Loucy (cell line): Measurements from ENCODE around the gene ANO1.

Experiments
- H2AFZ ChIP-seq: fragments of 200-600 bp; sonication (generic); 2 replicates; pipeline ENCODE4 v1.6.0; 2016; ENCODE audit warnings: antibody characterized with exemption, mild to moderate bottlenecking, low read length, moderate library complexity
- H3F3A ChIP-seq: fragments of 200-600 bp; 2 replicates; pipeline ENCODE4 v1.6.0; 2016; ENCODE audit warnings: antibody characterized with exemption, low read depth, mild to moderate bottlenecking
- H3K27me3 ChIP-seq: fragments of 200-600 bp; sonication (generic); 2 replicates; pipeline ENCODE4 v1.6.1; 2014; ENCODE audit warnings: low read length, mild to moderate bottlenecking; ENCODE audit not compliant: insufficient read depth, poor library complexity, severe bottlenecking
- H3K36me3 ChIP-seq: fragments of 200-600 bp; sonication (generic); 2 replicates; pipeline ENCODE4 v1.6.1; 2016; ENCODE audit warnings: low read length; ENCODE audit not compliant: insufficient read depth
- H3K4me1 ChIP-seq: fragments of 200-600 bp; sonication (generic); 2 replicates; pipeline ENCODE4 v1.5.1; 2014; ENCODE audit warnings: low read length, mild to moderate bottlenecking; ENCODE audit not compliant: insufficient read depth, poor library complexity, severe bottlenecking
- H3K4me2 ChIP-seq: fragments of 200-600 bp; sonication (generic); 2 replicates; pipeline ENCODE4 v1.6.0; 2014; ENCODE audit warnings: antibody characterized with exemption, low read length, low read depth, mild to moderate bottlenecking; ENCODE audit not compliant: poor library complexity, severe bottlenecking
- H3K4me3 ChIP-seq: fragments of 200-600 bp; sonication (generic); 2 replicates; pipeline ENCODE4 v1.5.1; 2014; ENCODE audit warnings: low read length, mild to moderate bottlenecking, mixed read lengths; ENCODE audit not compliant: poor library complexity, severe bottlenecking
- H3K79me2 ChIP-seq: fragments of 200-600 bp; sonication (generic); 2 replicates; pipeline ENCODE4 v1.6.1; 2014; ENCODE audit warnings: low read length; ENCODE audit not compliant: insufficient read depth
- H3K9ac ChIP-seq: fragments of 200-600 bp; sonication (generic); 2 replicates; pipeline ENCODE4 v1.6.0; 2014; ENCODE audit warnings: mild to moderate bottlenecking, low read depth, low read length, moderate library complexity; ENCODE audit not compliant: poor library complexity, severe bottlenecking
- H3K9me2 ChIP-seq: fragments of 200-600 bp; sonication (generic); replicated peaks from 2 replicates; pipeline ENCODE4 v1.6.1; 2016; ENCODE audit warnings: low read depth, low read length, mixed read lengths
- H3K9me3 ChIP-seq: fragments of 200-600 bp; sonication (generic); 2 replicates; pipeline ENCODE4 v1.6.1; 2014; ENCODE audit warnings: mild to moderate bottlenecking, antibody characterized with exemption, low read length, low read depth; ENCODE audit not compliant: insufficient read depth
- H4K20me1 ChIP-seq: fragments of 200-600 bp; sonication (generic); 2 replicates; pipeline ENCODE4 v1.6.0; 2014; ENCODE audit warnings: antibody characterized with exemption, low read length, mild to moderate bottlenecking; ENCODE audit not compliant: insufficient read depth, poor library complexity, severe bottlenecking
- EZH2phosphoT487 ChIP-seq: fragments of 200-600 bp; IDR thresholded peaks from 2 replicates; pipeline ENCODE4 v1.6.1; 2018; ENCODE audit warnings: antibody characterized with exemption, mild to moderate bottlenecking, moderate library complexity, borderline replicate concordance
- TF ChIP-seq, protein P1 (sequence below): fragments of 200-600 bp; sonication (generic); conservative IDR thresholded peaks from 2 replicates; pipeline ENCODE4 v1.5.1; 2014; ENCODE audit warnings: mild to moderate bottlenecking, antibody characterized with exemption, low read length

Gene ANO1

DNA sequence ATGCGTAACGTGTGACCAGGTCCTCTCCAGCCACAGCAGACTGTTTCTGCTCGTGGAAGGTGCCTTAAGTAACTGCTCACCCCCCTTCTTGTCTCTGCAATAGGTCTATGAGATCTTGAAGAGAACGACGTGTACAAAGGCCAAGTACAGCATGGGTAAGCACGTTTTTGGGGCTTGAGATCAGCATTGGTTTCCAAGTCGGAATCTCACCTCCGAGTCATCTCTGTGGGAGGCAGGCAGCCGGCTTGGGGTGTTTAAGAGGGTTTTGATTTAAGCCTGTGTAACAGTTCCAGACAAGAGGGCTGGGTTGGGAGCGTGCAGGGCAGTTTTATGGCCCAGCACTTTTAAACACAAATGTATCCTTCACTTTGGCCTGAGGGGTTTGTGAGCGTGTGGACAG is 30.1 kb downstream of the ANO1 start:
- no peak overlapping the region for H3K4me2 ChIP-seq
- no peak for TF ChIP-seq EZH2phosphoT487
- TF ChIP-seq, protein P1, sequence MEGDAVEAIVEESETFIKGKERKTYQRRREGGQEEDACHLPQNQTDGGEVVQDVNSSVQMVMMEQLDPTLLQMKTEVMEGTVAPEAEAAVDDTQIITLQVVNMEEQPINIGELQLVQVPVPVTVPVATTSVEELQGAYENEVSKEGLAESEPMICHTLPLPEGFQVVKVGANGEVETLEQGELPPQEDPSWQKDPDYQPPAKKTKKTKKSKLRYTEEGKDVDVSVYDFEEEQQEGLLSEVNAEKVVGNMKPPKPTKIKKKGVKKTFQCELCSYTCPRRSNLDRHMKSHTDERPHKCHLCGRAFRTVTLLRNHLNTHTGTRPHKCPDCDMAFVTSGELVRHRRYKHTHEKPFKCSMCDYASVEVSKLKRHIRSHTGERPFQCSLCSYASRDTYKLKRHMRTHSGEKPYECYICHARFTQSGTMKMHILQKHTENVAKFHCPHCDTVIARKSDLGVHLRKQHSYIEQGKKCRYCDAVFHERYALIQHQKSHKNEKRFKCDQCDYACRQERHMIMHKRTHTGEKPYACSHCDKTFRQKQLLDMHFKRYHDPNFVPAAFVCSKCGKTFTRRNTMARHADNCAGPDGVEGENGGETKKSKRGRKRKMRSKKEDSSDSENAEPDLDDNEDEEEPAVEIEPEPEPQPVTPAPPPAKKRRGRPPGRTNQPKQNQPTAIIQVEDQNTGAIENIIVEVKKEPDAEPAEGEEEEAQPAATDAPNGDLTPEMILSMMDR = no peak
- H3K9me2 ChIP-seq = no peaks in the 10 kb centered on the region
- no peaks in the 10 kb centered on the region for H3K79me2 ChIP-seq
- H3K4me1 ChIP-seq = peaks cover 16% of the 10 kb centered on the region
- H3K9me3 ChIP-seq = no peaks in the 10 kb centered on the region
- no peaks in the 10 kb centered on the region for H3K27me3 ChIP-seq
- no peaks in the 10 kb centered on the region for H4K20me1 ChIP-seq
- no peak overlapping the region for H2AFZ ChIP-seq
- no peaks in the 10 kb centered on the region for H3F3A ChIP-seq
- no peak overlapping the region for H3K4me3 ChIP-seq
- H3K9ac ChIP-seq = no peak overlapping the region
- H3K36me3 ChIP-seq = no peaks in the 10 kb centered on the region

DNA sequence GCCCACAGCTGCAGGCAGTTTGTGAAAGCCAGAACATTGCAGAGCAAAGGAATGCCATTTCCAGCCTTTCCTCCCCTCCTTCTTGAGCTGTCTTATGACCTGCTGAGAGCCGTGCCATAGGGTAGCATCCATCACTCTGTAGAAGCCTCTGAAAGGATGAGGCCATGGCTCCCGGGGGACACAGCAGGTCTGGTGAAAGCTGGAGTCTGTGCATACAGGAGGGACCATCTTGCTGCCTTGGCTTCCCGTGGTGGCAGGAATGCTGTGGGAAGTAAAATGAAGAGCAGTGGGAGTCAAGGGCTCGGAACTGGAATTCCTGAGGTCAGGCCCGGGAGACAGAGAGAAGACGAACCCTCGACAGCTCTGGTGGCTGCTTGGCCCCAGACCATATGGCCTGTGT is 30.9 kb downstream of the ANO1 start:
- H3K4me2 ChIP-seq = no peak overlapping the region
- H3K79me2 ChIP-seq = no peaks in the 10 kb centered on the region
- no peaks in the 10 kb centered on the region for H3K36me3 ChIP-seq
- H3K9me2 ChIP-seq = no peaks in the 10 kb centered on the region
- no peak overlapping the region for H2AFZ ChIP-seq
- no peak for TF ChIP-seq EZH2phosphoT487
- TF ChIP-seq, protein P1 = no peak
- H3F3A ChIP-seq = no peaks in the 10 kb centered on the region
- peaks cover 16% of the 10 kb centered on the region for H3K4me1 ChIP-seq
- H3K9ac ChIP-seq = no peak overlapping the region
- no peaks in the 10 kb centered on the region for H4K20me1 ChIP-seq
- no peaks in the 10 kb centered on the region for H3K9me3 ChIP-seq
- no peaks in the 10 kb centered on the region for H3K27me3 ChIP-seq
- no peak overlapping the region for H3K4me3 ChIP-seq

DNA sequence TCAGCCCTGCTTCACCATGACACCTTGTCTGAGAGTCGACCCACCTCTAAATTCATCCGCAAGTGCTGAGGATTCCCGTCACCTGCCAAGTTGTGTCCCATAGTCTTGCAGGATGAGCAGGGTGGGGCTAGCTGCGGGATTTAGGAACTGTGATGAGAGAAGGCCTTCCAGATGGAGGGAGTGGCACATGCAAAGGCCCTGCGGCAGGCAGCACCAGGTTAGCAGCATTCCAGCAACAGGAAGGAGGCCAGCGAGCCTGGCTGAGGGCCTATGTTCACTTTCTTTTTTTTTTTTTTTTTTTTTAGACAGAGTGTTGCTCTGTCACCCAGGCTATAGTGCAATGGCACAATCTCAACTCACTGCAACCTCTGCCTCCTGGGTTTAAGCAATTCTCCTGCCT is 31.8 kb downstream of the ANO1 start:
- Histone ChIP-seq H3K9ac (no peak overlapping the region), H3K9me3 (no peaks in the 10 kb centered on the region), H2AFZ (no peak overlapping the region), H3F3A (no peaks in the 10 kb centered on the region), H3K4me2 (no peak overlapping the region), H4K20me1 (no peaks in the 10 kb centered on the region), H3K27me3 (no peaks in the 10 kb centered on the region), H3K4me1 (peaks cover 16% of the 10 kb centered on the region), H3K9me2 (no peaks in the 10 kb centered on the region), H3K4me3 (no peak overlapping the region), H3K36me3 (no peaks in the 10 kb centered on the region), H3K79me2 (no peaks in the 10 kb centered on the region)
- TF ChIP-seq EZH2phosphoT487 = no peak
- TF ChIP-seq, protein P1 = no peak
